AG08395 (cell line): ENCODE results near the gene KIF5C.
"Not testable (repeated sequence)": the region's sequence is repeated elsewhere in the genome, so short reads cannot be mapped to it uniquely, and the experiment has no call there.

ENCODE experiments used
- DNase-seq: peaks from one replicate; pipeline ENCODE4 v3.0.0; 2012; ENCODE audit warnings: mixed read lengths, low spot score

The KIF5C gene

DNA sequence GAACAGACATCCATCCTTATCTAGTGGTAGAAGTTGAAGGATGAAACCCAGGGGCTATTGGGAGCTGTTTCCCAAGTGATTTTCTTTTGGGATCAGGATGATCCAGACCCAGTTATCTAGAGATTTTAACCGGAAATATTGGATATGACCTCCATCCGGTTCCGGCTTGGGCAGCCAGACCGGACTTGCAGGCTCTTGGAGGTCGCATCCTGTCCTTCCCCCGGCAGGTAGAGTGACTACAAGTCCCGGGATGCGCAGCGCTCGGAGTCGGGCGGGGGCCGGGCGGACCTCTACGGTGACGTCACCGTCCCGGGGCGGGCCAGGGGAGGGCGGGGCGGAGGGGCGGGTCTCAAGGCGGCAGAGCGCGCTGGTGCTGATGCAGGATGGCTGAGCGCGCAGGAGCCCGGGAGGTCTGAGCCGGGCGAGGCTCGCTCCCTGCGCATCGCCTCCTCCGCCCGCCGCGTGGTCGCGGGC is at the start of gene KIF5C:
Gene KIF5C, plus strand, starts transcription at position 360 of the 474 bp plus-strand sequence. CDS start 391 bp downstream, outside the sequence.
- DNase-seq: peak; percentile 89

DNA sequence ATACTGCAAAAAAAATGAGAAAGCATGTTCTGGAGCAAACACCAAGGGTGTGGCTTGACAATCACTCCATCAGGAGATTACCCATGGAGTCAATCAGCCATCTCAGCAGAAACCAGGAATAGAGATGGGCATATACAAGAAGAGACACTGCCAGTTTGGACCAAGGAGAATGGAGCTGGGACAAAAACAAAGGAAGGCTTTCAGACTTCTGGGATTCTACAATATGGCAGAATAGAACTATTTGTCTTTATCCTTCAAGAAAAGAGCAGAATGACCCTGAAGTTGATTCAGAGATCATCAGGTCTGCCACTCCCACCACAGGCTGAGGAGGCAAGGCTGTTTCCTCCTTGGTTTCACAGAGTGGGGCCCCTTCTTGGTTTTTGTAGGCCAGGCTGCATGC is 48.2 kb upstream of the KIF5C start:
- no peak for DNase-seq

DNA sequence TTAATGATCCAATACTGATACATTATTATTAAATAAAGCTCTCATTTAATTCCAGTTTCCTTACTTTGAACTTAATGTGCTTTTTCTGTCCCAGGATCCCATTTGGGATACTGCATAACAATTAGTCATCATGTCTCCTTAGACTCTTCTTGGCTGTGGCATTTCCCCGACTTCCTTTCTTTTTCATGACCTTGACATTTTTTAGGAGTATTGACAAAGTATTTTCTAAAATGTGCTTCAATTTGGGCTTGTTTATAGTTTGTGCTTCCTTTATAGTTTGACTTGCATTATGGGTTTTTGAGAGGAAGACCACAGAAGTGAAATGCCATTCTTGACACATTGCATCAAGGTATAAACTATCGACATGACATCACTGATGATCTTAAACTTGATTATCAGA is 46.1 kb upstream of the KIF5C start:
- DNase-seq: no peak

DNA sequence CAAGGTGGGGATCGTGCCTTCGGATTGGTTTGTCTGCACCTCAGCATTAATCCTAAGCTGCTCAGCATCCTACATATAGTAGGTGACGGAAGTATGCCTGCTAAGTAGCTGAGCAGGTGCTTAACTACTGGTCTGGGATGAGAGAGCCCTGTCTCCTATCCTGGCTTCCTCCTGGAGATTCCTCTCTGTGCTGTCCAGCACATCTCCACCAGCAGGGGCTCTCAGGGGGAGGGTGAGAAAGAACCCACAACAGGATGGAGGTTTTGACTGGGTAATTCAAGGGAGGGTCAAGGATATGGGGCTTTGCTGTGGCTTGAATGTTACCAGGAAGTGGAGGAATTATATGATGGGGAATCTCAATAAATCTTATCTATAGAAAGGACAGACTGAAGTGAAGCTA is 45.4 kb upstream of the KIF5C start:
- DNase-seq: no peak

DNA sequence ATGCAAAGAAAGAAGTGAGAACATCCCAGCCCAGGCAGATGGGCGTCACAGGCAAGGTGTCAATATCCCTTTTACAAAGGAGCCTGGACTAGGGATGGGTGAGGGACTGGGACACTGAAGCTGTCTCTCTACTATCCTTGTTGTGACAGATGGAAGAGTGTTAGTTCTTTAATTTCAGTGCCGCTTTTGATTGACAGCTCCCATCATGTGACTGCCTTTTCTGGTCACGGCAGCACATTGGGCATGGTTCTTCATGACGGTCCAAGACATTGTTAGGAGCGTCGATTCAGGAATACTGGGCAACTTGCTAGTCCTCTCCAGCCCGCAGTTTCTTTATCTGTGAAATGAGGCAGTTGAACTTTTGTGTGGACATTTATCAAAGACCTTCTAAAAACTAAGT is 42.4 kb upstream of the KIF5C start:
- no peak for DNase-seq

DNA sequence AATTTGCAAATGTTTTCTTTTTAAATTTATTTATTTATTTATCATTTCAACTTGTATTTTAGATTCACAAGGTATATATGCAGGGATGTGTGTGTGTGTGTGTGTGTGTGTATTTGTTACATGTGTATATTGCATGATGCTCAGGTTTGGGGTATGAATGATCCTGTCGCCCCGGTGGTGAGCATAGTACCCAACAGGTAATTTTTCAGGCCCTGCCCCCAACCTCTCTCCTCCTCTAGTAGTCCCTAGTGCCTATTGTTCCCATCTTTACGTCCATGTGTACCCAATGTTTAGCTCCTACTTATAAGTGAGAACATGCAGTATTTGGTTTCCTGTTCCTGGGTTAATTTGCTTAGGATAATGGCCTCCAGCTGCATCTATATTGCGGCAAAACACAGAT is 33.0 kb upstream of the KIF5C start:
- DNase-seq: no peak

DNA sequence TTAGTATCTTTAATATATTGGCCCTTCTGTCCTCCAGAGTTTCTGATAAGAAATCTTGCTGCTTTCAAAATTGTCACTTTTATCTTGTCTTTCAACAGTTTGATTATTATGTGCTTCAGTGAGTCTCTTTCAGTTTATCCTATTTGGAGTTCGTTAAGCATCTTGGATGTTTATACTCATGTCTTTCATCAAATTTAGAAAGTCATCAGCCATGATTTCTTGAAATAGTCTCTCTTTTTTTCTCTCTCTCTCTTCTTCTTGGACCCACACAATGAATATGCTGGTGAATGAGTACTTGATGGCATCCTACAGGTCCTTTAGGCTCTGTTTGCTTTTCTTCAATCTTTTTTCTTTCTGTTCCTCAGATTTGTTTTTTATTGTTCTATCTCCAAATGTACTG is 26.9 kb upstream of the KIF5C start:
- DNase-seq: no peak

DNA sequence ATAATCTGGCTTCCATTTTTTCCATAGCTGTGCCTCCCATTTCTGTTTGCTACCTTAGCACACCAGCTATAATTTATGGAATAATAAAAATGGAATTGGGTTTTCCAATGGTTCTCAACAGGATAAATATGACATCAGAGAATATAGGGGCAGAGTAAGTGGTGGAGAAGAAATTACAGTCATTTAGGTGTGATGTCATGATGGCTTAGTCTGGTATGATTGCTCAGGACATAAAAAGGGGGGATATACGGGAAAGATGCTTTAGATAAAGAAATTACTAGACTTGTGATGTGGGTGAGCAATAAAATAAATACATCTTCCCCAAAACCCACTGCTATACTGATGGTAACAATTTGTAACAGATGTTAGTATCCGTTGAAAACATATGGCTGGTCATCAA is 21.6 kb upstream of the KIF5C start:
- no peak for DNase-seq

DNA sequence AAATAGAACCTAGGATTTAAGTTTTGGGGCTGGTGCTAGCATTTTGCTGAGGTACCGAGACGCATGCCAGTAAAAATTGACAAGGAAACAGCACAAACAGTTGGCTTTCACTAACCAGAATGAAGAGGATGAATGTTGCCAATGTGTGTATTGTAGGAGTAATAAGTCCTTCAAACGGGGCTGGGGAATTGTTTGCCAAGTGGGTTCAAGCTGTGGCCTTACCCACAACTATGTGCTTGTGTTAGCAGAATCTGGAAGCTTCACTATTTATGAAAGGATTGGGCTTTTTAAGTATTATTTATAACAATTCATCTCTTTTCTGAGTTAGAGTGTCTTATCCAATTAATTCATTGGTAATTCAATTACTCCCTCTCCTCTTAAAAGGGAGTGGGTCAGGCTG is 15.0 kb upstream of the KIF5C start:
- DNase-seq: no peak

DNA sequence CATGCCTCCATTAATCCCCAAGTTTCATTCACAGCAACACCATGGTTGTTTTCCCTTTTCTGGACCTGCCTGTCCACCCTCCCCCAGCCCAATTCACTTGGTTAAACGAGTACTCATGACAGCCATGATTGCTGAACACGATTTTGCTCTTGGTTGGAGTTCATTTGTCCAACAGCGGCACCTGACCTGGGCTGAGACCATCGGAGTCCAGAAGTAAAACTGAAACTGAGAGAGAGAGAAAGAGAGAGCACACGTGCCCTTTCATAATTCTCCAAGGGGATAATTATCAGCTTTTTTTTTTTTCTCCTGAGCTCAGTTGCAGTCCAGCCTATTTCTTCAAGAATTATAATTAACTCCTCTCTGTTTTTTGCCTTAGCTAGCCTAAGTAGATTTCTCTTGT is 13.7 kb upstream of the KIF5C start:
- DNase-seq: no peak

DNA sequence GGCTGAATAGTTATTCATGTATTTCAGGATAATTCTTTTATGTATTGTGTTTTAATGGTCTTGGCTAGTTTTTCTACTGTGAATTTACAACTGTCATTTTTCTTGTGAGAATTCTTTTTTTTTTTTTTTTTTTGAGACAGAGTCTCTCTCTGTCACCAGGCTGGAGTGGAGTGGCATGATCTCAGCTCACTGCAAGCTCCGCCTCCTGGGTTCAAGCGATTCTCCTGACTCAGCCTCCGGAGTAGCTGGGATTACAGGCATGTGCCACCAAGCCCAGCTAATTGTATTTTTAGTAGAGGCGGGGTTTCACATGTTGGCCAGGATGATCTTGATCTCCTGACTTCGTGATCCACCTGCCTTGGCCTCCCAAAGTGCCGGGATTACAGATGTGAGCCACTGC is 12.5 kb upstream of the KIF5C start:
- DNase-seq: not testable (repeated sequence)

DNA sequence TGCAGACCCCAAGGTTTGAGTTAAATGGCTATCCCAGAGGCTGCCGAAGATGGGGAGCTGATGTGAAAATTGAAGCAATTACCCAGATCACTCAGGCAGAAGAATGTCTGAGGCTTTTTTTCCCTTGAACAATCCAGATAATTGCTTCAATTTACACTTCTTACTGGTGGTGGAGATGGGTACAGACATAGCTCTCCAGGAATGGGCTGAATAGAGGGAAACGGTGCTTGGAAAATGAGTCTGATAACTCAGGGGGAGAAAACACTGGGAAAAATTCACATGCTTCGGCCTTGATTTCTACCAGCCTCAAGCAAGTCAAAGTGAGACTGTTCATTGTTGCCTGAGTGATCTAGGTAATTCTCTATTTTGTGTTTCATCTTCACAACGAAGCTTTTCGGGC is 9.5 kb upstream of the KIF5C start:
- no peak for DNase-seq

DNA sequence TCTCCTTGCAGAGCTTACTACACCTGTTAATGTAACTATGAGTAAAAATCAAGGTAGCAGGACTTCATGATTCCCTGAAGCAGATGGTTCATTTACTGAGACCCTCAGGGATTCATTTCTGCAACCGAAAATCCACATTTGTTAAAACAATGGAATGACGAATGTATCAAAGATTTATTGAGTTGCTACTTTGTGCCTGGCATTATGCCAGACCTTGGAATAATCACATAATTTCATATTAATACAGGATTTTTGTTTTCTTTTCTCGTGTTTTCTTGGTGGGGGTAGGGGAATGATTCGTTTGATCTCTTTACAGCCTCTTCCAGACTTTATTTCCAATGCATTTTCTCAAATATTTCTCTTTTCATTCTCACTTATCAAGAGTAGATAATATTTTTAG is 8.9 kb upstream of the KIF5C start:
- no peak for DNase-seq

DNA sequence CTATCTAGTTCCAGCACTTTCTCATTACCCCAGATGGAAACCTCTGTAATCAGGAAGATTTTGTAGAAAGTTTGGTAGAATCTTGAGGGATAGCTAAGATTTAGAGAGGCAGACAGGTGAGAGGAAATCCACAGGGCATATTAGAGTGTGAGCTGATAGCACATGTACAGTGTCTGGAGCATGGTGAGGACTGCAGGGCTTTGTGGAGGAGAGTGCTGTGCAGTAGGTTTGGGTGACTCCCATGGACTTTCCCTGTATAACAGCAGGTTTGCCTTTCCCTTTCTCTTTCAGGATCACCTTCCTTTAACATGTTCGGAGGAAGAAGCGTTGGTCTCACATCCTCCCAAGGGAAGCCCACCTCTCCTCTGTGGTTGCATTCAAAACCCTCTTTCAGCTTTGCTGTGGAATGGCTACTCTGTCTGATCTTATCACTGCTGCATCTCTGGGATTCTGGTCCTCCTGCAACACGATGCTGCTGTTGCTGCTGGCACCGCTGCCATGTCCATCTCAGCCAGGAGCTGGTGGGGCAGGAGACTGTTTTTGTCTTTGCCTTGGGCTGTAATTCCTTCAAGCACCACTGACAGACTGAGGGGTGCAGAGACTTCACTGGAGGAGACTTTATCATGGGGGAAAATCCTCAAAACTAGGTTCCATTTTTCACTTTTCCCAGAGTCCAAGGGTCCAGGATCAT is 7.8 kb upstream of the KIF5C start:
- no peak for DNase-seq

DNA sequence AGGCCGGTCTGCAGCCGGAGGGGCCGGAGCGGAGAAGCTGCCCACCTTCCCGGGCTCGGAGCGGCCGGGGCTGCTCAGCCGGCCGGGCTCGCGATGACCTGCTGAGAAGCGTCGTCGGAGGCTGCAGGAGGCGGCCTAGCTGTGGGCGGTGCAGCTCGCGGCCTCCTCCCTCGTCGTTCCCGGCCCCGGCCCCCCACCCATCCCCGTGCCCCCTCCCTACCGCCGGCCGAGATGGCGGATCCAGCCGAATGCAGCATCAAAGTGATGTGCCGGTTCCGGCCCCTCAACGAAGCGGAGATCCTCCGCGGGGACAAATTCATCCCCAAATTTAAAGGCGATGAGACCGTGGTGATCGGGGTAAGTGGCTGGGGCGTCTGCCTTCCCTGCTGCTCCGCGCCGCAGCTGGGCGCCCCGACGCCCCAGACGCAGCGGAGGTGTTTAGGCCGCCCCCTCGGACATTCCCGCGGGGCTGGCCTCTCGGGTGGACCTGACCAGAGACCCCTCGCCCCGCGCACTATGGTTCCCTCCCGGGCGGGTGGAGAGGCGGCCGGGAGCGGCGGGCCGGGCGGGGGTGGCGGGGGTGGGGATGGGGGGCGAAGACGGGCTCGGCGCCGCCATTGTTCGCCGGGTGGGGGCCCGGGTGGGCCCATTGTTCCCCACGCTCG is 492 bp downstream of the KIF5C start:
- no peak for DNase-seq

DNA sequence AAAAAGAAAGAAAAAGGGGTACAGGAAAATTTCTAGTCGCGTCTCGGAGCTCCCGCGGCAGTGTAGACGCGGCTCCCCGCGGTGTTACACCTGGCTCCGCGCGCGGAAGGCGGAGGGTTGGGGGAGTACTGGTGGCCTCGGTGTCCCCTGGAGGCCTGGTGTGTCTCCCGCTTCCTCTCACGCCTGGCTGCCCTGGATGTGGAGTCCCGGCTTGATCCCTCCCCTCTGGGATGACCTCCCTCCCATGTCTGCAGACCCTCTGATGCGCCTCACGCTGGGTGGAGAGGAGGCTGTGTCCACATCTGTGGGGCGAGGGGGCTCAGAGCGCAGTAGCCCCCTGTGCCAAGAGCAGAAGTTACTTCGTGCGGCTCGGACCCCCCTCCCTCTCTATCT is 1.2 kb downstream of the KIF5C start:
- no peak for DNase-seq

DNA sequence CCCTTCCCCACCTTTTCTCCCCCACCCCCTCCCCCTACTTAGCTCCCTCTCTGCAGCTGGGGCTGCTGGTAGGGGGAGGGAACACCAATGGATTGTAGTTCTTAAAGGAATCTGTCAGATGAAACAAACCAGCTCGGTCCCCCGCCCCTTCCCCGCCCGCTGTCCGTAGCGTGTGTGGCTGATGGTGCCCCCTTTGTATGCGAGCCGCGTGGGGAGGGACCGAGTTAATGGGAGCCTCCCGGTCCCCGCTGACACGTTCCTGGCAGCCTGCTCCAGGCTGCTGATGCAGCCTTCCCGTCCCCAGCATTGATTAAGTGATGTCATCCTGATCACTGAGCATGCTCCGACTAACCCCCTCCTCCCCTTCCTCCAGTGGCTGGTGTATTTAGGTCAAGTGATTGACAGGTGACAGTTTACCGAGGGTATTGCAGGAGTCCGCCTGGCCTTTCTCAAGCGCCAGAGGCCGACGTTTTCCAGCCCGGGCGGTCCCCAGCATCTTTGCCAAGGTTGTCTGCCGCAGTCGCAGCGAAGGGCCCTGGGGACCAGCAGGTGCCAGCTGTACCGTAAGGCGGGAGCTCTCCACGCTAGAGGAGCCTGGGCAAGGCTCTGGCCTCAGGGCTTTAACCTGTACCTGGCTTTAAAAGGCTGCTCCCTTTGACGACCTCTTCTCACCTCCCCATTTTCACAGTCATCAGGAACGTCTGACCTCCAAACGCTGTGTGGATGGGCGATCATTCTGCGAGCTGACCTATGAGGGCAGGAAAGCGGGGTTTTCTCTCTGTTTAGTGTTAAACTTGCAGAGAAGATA is 1.8 kb downstream of the KIF5C start:
- no peak for DNase-seq

DNA sequence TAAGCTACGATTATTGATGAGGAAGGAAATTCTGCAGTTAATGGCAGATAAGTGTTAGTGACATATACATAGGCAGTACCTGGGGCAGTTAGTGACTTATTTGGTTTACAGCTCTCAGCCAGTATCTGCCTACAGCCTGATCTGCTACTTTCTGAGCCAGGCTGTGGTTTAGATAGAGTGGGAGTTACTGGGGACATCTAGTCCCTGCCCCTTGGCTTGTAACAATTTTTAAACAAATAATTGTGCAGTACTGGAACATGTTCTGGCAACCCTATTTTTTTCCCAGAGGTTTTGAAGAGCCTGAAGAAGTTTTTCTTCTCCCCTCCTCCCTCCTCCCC is 2.3 kb downstream of the KIF5C start:
- DNase-seq: no peak

DNA sequence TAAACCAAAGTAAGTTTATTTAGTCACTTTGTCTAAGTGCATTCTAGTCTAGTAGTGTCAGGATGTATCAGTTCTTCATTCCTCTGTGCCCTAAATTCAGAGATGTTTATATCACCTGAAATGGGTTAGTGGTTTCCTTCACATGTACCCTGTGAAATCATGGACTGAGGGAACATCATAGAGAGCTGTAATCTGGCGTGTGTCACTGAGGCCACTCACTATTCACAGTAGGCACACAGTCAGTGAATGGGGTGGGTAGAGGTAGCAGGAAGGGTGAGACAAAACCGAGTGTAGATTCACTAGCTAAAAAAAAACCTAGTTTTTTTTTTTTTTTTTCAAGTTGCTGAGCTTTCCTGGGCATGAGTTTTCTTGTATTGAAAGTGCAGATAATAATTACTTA is 5.6 kb downstream of the KIF5C start:
- no peak for DNase-seq

DNA sequence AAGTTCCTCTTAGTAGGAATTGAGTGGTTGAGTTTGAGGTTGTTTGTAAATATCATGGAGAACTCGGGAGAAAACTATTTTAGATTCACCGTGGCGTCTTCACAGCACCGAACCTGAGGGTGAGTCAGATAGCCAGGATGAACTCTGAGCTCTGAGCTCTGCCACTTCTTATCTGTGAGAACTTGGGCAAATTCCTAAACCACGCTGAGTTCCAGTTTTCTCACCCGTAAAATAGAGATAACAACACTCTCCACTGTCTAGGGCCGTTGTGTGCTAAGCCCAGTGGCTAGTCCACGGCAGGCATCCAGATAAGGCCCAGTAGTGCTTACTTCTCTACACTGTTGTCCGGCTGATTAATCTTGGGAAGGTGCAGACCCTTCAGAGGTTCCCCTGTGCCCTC is 7.0 kb downstream of the KIF5C start:
- no peak for DNase-seq

DNA sequence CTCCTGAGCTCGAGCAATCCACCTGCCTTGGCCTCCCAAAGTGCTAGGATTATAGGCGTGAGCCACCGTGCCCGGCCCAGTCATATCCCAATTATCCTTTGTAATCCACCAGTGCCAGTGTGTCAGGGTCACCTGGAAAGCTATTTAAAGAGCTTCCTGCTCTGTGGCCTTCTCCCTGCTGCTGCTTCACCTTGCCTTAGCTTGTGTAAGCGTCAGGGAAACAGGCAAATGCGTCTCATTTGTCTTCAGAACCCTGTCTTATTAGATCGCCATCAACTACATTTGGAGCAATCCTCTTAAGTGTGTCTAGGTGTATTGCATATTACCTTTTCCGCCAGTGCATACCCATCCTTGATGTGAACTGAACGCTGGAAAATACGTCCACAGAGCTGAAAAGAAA is 10.2 kb downstream of the KIF5C start:
- DNase-seq: no peak

DNA sequence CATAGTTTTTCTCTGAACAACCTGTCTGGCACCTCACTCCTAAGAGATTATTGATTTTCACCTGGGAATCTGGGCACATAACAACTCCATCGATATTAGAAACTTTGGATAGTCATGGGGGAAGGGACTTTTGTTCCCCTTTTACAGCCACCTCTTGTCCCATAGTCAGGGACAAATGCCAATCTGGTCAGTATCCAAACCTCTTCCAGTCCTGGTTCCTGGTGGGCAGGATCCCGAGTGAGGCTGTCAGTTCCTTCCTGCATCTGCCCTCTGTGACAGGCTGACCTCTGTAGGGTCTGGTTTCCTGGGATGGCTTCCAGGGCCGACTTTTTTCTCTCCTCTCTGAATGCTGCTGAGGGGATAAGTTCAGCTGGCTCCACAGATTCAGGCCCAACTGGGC is 11.0 kb downstream of the KIF5C start:
- DNase-seq: no peak

DNA sequence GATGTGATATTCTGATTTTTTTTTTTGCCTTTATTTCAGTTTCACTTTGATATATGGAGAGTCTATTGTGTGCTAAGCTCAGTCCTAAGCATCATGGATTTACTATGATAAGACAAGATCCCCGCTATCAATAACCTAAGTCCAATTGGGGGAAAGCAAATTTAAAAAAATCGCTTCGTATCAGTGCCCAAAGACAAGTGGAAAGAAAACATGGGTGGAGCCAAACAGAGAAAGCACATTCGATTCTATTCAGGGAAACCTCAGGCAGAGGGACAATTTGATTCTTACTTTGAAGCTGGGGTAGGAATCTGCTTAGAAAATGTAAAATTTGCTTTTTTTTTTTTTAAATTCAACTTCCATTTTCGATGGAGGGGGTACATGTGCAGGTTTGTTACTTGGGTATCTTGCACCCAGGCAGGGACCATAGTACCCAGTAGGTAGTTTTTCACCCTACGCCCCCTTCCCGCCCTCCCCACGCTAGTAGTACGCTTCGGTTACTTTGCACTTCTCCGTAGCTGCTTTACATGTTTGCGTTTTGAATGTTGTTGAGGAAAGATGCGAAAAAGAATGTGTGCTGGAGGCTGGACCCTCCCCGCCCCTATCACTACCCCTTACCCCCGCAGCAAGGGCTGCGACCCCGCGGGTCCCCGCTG is 12.4 kb downstream of the KIF5C start:
- no peak for DNase-seq
